GM18505 (cell line): Measurements from ENCODE around the gene RAB11FIP5.
"Not testable (repeated sequence)": the region's sequence is repeated elsewhere in the genome, so short reads cannot be mapped to it uniquely, and the experiment has no call there.

ENCODE experiments used
- ATAC-seq: cut with Tn5 transposase; IDR thresholded peaks from one replicate; pipeline ENCODE4 v1.9.1; 2021; ENCODE audit not compliant: unreplicated experiment
- POLR2A ChIP-seq: IDR thresholded peaks from 4 replicates; pipeline ENCODE4 v1.6.1; 2011; ENCODE audit warnings: borderline replicate concordance; ENCODE audit not compliant: insufficient read depth, insufficient read length; ENCODE audit errors: extremely low read depth

Gene RAB11FIP5

DNA sequence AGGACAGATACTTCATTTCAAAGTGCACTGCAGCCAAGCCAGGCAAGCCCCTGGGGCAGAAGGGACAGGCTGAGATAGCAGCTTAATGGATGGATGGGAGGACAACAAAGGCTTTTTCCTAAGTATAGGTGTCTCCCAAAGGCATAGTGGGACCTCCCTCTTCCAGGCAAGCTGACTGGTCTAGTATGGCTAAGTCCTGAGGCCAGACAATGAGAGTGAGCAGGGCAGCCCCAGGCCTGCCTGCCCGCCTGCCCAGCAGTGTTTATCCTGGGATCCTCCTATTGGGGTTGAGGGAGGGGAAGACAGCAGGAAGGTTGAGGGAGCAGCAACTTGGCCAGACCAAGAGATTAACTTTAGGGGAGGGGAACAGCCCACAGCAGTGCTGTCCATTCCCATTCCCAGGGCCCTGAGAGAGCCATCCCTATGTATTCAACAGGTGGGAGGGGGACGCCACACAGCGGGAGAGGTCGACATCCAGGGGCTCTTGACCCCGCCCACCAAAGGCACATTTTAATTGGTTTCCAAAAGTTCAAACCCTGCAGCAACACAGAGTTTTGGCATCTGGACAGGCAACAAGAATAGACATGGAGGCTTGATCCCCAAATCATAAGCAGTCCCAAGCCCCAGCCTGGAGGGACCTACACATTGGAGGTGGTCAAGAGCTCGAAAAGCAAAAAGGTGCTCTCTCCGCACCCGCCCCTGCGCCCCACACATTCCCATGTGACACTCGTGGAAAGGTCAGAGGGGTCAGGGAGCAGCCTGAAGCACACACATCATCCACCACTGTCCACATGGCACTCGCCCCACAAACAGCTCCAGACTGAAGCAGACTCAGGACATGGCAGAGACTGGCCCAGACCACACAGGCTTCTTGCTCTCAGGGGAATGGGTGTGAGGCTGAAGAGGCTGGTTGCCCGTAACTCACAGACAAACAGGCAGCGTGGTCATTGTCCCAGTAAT lies 38.4 kb downstream of the RAB11FIP5 start:
- no peak for TF ChIP-seq POLR2A
- no peak for ATAC-seq

DNA sequence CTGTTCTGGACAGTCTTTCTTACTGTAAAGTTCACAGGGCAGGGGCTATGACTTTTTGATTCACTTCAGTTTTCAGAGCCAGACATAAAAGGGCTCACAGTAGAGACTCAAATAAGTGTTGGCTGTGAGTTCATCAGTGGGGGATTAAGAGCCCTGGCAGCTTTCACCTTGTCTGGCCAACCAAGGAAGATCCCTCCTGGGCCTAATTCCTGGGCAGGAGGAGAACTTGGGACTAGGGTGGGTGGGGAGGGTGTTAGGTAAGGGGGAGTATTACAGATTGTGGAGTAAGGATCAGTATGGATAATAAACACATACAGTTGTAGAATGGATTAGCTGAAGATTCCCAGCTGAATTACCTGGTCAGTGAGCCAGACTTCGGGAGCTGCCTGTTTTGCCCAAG lies 40.3 kb downstream of the RAB11FIP5 start:
- no peak for ATAC-seq
- no peak for TF ChIP-seq POLR2A

DNA sequence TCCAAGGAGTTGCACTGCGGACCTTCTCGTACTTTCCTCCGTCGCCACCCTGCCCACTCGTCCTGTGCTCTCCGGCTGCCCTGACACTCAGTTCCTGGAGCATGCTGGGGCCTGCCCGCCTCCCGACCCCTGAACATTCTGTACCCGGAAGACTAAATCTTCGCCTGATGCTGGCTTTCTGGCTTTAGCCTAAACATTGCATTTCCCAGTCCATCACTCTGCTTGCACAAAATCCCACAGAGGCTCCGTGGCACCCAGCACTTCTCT lies 40.7 kb downstream of the RAB11FIP5 start:
- ATAC-seq: peak; percentile 1
- no peak for TF ChIP-seq POLR2A

DNA sequence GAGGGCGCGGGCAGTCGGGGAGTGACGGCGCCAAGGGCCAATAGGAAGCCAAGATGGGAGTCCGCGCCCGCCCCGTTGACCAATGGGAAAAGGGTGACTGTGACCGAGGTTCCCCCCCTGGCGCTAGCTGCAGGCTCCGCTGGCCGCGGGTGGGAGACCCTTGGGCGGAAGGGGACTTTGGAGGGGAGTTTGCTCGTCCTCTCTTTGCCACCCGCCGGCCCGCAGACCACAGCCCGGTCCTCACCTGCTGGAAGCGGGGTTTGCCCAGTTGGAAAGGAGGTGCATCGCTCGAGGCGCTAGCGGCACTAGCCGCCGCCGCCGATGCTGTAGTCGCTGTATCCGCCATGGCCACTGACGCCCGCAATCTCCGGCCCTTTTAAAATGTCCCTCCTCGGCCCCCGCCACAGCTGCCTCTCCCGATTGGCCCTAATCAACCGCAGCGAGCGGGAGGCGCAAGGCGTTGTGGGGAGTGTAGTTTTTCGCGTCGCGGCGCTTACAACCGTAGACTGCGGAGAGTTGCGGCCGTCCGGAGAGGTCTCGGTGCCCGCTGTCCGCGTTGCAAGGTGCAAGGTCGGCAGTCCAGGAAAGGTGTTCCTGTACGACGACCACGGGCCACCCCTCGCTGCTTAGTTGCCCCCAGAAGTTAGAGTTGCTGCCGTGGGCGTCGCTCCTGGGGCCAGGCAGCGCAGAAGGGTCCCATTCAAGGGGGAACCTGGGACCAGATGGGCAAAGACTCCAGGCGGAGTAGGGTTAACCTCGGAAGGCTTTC lies 41.2 kb downstream of the RAB11FIP5 start, which contains the start of gene SFXN5:
Gene SFXN5, minus strand, starts transcription at position 353 of the 769 bp plus-strand sequence. Its CDS starts 7 bp downstream, at position 346.
- ATAC-seq: peak; percentile 92
- peak; percentile 64 for TF ChIP-seq POLR2A

DNA sequence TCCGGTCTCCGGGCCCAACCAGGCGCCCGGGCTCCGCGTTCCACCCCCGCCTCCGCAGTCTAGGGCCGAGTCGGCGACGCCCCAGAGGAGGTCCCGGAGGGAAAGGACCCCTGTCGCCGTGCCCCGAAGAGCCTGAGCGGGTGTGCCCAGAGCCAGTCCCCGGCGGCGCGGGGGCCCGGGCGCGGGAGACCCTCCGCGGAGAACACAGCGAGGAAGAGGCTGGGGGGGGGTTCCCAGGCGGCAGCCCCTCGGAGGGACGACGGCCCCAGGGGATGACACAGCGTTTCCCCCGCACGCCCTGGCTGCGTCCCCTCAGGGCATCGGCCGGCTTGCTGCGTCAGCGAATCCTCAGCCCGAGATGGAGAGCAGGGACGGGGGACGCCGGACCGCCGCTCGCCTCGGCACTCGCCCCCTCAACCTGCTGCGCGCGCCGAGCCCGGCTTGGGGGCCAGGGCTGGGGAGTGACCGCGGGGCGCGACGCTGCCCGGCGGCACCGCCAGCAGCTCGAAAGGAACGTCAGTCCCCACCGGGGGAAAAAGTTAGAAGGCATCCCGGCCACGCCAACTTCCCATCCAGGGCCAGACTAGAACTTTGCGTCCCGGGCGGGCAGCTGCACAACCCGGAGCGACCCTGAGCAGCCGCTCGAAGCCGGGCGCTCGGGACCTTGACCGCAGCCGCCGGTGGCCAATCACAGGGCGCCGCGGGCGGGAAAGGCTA lies 41.9 kb downstream of the RAB11FIP5 start:
- peak; percentile 48 for TF ChIP-seq POLR2A
- ATAC-seq: peak; percentile 19

DNA sequence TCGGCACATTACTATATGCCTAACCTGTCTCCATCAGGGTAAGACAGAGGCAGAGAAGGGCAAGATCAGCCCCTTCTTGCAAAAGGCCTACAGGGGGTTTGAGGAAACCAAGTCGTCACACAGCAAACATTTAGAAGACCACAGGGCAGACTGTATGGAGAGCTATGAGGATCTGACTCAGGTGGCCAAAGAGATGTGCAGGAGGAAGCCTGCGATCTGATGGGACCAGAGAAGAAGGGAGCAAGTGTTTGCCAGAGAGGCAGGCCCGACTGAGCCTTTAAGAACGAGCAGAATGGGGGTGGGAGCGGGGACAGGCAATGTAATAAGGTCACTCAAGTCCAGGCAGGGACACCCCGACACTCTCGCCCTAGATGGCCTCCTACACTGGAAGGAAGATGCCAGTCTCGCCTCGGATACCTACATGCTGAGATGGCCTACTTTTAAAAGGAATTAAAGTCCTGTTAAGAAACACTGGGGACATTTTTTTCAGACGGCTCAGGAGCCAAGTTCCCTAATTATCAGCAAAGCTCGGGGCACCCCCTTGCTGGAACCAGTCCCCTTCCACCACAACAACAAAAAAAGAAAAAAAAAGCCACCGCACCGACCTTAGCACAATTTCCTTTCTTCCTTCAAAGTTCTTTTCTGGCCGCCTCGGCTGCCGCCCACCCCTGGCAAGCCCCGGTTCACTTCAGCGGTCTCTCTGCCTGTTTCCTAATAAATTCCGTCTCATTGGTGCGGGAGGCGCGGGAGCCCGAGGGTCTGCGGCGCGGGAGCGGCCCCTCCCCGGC lies 42.7 kb downstream of the RAB11FIP5 start:
- ATAC-seq: no peak
- no peak for TF ChIP-seq POLR2A

DNA sequence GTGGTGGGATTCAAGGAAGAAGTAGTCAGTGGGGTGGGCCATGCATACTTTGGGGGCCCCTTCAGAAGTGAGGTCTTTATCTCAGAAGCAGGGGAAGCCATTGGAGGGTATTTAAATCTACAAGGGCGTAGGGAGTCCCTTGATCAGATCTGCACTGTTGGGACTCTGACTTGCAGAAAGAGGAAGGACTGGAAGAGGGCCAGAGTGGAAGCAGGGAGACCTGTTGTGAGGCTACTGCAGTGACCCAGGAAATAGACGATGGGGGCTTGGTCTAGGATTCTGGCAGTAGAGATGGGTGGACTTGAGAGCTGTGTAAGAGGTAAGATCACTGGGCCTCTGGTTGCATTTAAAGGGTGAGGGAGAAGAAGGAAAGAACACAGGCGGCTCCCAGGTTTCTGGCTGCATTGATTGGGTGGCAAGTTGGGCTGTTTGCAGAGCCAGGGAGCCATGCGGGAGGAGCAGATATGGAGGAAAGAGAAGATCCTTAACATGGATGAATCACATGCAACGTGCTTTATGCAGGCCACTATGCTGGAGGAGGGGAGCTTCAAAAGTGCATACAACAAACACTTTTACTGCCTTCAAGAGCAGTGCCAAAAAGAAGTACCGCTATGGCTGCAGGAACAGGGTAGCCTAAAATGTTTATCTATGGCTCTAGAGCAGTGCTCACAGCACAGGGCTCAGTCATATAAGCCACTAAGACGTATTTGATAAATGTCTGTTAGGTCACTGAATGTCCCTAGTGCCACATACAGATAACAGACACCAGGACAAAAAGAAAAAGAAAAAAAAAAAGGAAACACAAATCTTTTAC lies 43.5 kb downstream of the RAB11FIP5 start:
- no peak for TF ChIP-seq POLR2A
- no peak for ATAC-seq

DNA sequence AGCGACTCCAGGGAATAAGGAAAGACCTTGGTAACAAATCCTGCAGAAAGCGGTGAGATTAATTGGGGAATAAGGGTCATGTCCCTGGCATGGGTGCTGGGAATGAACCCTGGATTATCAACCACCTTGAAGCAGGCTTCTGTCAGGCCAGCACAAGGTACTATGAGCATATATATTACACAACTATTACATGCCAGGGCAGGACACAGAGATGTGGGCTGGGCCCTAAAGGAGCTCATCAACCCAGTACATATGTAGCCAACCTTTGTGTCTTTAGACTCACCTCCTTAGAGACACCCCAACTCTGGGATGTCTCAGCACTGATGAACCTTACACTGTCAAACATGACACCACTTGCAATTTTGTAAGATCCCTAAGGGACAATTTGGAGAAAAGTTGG lies 44.6 kb downstream of the RAB11FIP5 start:
- no peak for ATAC-seq
- TF ChIP-seq POLR2A: no peak

DNA sequence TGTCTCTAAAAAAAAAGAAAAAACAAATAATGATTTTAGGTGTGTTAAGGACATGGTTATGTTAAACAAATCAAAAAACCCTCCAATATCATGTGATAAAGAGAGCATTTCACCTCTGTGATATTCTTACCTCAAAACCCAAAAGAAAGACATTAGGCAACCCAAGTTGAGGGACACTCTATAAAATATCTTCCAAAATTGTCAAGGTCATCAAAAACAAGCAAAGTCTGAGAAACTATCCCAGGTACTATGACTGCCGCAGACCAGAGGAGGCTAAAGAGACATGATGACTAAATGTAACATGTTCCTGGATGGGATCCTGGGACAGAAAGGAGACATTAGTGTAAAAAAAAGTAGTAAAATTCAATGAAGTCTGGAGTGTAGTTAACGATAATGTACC lies 45.7 kb downstream of the RAB11FIP5 start:
- ATAC-seq: no peak
- no peak for TF ChIP-seq POLR2A

DNA sequence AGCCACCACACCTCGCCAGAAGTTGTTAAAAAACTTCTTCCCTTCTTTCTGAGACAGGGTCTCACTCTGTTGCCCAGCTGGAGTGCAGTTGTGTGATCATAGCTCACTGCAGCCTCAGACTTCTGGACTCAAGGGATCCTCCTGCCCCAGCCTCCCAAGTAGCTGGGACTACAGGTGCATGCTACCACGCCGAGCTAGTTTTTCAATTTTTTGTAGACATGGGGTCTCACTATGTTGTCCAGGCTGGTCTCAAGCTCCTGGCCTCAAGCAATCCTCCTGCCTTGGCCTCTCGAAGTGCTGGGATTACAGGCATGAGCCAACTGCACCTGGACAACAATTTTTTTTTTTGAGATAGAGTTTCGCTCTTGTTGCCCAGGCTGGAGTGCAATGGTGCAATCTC lies 47.7 kb downstream of the RAB11FIP5 start:
- ATAC-seq: not testable (repeated sequence)

DNA sequence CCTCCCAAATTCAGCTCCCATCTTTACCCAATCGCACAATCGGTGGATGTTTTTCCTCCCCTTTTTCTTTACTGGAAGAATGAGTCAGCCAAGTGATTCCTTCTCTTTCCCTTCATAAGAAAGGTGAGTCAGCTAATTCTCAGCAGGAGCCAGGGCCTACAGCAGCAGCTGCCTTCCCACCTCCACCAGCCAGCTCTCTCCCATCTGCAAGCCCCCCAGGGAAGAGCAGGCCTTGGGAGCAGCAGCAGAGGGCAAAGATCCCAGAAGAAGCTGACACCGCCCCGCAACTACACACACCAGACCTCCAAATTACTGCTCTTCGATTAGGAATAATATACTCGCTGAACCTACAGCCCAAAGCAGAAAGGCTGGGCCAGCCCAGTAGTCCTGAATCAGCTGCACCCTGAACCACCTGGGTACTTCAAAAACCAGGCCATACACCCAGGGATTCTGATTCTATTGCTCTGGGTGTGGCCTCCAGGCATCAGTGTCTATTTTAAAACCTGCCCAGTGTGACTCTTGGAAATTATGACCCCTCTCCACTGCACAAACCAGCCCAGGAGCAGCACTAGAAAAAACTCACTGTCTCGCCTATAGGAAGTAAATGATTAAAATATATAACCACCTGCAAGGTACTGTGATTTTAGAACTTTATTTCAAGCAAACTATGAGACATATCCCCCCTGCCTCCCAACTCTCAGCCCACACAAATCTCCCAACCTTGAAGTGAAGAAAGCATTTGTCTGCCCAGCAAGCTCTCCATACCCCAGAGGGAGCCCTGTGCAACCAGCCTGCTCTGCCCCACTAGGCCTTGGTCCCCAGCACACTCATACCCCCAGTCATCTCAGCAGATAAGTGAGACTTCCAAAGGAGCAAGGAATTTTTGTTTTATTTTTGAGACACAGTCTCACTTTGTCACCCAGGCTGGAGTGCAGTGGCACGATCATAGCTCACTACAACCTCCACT lies 48.6 kb downstream of the RAB11FIP5 start:
- no peak for ATAC-seq
- no peak for TF ChIP-seq POLR2A
